Stimulated activated CD4-positive, alpha-beta T cell treated with anti-CD3 and anti-CD28 coated beads, Interleukin-2, amount 100 ng/mL, for 48 hours (primary cell): ENCODE measurements around the gene BTN3A1.
"Not testable (repeated sequence)": the region's sequence is repeated elsewhere in the genome, so short reads cannot be mapped to it uniquely, and the experiment has no call there.

Experiments used
- DNase-seq, 2 donors: peaks; one replicate each; pipeline ENCODE4 v3.0.0-alpha.2; 2020

BTN3A1 gene

DNA sequence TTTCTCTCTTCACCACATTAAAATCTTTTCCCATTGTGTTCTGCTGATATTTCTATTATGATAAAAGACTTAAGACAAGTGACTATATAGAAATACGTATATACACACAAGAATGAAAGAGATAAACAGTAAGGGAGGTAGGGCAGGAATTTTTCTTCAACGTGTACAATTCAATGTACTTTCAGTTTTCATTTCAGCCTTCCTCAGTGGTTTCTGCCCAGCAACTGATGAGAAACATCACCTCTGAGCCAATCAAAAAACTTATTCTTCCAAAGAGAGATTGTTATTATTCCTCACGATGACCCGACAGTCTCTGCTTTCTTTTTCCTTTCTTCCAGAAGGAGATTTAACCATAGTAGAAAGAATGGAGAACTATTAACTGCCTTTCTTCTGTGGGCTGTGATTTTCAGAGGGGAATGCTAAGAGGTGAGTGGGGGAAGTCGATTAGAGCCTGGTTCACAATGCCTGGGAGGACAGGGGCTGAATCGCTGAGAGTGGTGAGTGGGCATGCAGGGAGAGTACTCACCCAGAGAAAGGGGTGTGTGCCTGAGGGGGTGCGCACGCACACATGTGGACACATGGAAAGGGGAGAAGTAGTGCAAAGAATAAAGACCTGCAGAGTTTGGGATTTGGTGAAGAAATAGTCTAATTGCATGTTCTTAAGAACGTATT lies at the start of gene BTN3A1:
TSS of gene BTN3A1 (plus strand) at position 289 of the 672 bp plus-strand sequence. CDS start 3,289 bp downstream, outside the sequence.
- peak; percentile 52 for DNase-seq

DNA sequence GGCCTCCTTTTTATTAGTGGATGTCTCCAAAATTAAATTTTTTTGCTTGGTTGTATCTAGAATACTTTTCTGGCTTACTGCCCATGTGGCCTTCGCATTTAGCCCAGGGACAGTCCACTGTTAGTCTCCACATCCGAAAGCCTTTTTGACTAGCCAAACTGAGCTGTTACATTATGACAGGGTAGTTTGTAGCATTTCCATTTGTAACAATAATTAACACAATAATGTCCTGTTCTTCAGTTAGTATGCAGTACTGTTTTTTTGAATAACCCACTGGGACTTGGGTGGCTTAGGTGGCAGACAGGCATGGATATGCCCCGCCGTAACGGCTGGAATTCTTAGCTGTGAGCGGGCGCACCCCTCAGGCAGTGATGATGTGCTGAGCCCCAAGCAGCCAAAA lies 49.8 kb upstream of the BTN3A1 start:
- no peak for DNase-seq

DNA sequence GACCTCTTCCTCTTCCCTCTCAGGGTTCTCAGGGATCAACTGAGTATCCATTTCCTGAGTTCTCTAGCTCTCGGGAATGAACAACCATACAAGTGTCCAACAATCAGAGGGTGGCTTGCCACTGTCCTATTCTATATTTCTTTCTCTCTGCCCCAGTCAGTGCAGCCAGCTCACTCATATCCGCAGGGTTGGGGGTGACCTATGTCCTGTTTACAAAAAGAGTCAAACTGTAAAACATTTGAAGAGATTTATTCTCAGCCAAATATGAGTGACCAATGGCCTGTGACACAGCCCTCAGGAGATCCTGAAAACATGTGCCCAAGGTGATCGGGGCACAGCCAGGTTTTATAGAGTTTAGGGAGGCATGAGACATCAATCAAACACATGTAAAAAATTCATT lies 47.9 kb upstream of the BTN3A1 start:
- no peak for DNase-seq

DNA sequence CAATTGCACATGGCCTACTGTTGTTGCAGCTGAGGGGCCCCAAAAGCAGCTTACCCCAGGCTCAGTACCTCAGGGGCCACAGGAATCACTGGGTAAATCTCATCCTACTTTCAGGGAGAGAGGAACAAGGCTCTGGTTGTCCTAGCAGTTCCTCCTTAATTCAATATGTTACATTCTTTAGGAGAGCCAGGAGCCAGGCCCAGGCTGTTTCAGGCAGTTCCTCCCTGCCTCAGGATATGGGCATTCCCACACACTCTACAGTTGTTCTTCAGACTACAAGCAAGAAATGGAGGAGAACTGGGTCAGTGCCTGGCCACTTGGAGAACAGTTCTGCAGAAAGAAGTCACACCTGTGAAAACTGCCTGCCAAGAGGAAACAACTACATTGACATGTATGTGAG lies 46.7 kb upstream of the BTN3A1 start:
- no peak for DNase-seq

DNA sequence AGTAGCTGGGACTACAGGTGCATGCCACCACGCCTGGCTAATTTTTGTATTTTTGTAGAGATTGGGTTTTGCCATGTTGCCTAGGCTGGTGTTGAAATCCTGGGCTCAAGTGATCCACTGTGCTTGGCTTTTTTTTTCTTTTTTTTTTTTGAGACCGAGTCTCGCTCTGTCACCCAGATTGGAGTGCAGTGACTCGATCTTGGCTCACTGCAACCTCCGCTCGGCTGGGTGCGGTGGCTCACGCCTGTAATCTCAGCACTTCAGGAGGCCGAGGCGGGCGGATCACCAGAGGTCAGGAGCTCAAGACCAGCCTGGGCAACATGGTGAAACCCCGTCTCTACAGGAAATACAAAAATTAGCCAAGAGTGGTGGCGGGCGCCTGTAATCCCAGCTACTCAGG lies 44.5 kb upstream of the BTN3A1 start:
- DNase-seq, result not testable (repeated sequence)

DNA sequence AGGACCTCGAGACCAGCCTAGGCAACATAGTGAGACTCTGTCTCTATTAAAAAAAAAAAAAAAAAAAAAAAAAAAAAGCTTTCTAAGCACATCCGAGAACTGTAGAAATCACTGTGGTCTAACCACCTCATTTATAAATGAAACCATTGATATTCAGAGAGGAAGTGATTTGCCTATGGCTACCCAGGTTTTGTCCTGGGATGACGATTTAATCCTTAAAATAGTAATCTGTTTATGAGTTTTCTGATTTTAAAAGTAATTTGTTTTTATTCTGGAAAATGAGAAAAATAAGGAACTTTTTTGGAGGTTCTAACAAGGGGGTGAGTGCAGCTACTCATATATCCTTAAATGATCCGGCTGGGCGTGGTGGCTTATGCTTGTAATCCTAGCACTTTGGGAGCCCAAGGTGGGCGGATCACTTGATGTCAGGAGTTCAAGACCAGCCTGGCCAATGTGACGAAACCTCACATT lies 43.5 kb upstream of the BTN3A1 start:
- no peak for DNase-seq

DNA sequence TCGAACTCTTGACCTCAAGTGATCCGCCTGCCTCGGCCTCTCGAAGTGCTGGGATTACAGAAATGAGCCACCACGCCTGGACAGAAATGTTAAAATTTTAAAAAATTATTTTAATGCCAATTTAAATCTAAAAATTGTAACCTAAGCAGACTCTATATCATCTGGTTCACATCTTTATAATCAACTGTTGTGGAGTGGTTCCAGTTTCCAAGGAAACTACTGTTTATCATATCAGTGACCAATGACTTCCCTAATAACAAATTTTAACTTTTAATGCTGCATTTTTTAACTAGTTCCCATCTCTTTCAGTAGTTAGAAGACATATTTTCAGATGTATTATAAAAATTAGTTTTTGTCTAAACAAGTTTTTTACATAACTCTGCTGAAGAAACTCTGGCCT lies 42.3 kb upstream of the BTN3A1 start:
- no peak for DNase-seq

DNA sequence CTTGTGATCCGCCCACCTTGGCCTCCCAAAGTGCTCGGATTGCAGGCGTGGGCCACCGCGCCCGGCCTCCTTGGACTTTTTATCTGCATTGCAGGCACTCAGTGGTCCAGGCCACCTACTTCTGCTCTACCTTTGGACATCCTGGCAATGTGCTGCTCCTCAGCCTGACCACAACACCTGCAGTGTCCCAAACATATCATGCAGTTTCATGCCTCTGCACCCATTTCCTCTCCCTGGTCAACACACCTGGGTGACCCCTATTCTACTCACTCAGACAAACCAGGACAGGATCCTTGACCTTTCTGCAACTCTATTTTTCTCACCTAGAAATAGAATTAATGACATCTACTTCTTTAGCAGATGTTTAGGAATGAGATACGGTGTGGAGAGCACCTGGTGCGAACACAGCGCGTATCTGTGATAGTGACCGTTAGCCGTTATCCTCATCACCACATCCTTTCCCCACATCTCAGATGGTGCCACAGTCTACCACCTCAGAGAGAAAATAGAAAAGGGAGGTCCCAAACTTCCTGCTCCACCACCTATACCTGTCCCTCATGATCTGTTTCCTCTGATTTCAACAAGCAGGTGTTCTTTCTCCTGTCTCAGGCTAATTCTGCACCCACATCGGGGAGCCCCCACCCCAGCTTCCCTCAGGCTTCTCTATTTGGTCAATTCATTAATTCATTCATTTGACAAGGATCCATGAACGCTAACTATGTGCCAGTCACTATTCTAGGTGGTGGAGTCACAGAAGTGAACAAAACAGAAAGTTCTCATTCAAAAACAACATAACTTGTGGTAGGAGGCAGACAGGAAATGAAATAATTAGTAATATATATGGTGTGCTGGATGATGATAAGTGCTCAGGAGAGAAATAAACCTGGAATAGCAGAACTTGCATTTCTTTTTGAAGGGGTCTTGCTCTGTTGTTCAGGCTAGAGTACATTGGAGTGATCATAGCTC lies 41.3 kb upstream of the BTN3A1 start:
- DNase-seq, result no peak

DNA sequence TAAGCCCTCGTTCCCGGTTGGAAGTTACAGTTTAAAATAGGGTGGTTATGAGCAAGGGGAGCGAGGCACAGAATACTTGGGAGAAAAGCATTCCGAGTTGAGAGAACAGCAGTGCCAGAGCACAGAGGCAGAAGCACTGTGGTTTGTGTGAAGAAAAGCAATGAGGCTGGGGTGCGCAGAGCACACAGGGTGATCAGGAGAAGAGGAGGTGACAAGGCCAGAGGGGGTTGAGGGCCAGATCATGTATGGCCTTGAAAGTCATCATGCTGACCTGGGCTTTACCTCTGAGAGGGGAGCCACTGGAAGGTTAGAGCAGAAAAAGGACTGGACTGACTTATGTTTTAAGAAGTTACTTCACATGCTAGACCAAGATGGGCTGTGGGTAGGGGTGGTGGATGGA lies 40.5 kb upstream of the BTN3A1 start:
- no peak for DNase-seq

DNA sequence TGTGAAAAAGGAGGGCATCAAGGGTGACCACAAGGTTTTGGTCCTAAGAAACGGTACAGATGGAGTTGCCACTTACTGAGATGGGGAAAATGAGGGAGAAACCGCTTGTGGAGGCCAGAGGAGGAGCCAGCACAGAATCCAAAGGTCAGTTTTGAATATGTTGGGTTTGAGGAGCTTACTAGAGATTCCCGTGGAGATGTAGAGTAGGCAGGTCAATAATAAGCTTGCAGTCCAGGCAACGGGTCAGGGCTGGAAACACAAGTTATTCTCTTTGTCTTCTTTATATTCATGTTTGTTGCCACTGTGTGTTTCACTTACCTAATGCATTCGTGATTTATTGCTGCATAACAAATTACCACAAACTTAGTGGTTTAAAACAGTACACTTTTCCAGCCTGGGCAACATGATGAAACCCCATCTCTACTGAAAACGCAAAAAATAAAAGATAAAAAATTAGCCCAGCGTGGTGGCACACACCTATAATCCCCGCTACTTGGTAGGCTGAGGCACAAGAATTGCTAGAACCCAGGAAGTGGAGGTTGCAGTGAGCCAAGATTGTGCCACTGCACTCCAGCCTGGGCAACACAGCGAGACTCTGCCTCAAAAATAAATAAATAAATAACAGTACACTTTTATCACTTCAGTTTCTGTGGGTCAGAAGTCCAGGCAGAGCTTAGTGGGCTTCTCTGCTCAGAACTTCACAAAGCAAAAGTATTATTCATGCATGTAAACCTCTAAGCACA lies 39.8 kb upstream of the BTN3A1 start:
- no peak for DNase-seq

DNA sequence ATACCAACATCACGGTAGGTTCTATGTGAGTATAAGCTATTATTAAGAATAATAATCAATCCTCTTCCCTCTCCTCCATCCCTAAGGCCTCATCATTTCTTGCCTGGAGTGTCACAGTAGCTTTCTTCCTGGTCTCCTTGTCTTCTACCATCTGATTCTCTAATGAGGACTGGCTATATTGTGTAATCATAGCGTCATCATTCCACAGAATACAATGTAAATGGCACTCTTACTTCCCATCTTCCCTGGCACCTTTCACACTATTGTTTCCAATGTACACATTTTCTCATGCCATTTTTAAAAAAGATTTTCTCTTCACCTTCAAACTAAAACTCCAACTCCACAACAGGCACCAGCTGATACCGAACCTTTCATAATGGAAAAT lies 39.2 kb upstream of the BTN3A1 start:
- DNase-seq, result no peak

DNA sequence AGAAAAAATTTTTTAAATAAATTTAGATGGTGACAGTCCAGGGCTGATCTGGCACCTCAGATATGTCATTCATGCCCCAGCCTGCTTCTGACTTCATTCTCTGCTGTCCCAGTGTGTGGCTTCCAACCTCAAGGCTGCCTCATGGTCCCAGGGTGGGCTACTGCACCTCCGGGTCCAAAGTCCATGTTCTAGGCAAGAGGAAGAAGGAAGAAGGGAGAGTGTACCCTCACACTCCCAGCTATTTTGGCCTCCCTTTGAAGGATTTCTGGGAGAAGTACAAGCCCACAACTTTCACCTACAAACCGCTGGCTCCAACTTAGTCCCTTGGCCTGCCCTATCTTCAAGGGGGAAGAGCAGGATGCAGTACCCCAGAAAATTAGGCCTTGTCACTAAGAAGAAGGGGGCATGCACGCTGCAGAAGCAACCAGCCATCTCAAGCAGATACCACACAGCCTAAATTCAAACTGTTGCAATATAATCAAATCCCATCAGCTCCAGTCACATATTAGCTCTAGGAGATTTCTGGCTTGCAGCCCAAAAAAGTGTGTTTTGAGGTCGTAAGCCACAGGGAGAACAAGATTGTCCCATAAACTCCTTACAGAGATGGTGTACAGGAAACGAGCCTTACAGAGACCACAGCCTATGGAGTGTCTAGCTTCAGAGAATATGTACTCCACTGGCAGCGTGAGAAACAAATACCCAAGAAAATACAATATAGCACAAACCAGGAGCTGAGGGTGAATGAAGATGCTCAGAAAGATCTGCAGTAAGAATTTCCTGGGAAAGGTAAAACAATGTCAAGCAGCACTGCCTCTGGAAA lies 38.0 kb upstream of the BTN3A1 start:
- DNase-seq, result no peak

DNA sequence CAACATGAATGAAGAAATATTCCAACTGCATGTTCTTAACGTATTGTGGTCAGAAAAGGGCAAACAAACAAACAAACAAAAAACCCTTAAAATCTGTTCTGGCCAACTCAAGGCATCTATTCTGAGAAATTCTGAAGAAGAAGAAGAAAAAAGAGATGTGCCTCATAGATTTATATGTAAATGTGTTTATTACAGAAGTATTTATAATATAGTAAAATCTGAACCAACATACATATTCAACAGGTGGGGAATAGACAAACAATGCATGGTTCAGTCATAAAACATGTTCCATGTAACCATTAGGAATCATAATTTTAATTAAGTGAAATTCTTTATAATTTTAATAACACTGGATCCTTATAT lies 36.5 kb upstream of the BTN3A1 start:
- DNase-seq, result no peak

DNA sequence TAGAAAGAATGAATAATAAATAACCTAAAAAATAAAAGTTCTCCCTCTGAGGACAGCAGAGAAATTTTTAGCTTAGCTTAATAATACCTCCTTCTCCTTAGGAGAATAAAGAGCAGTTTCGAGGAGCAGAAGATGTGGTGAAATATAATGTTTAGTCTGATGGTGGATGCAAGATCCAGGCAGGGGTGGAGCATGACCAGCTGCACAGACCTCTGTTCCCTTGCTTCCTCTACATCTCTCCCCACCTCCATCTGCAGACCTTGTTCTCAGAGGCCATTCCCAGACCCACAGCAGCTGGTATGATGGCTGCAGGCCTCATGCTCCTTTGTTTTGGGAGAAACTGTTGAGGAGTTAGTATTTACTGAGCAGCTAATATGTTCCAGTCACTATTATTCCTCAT lies 35.6 kb upstream of the BTN3A1 start:
- DNase-seq, result no peak

DNA sequence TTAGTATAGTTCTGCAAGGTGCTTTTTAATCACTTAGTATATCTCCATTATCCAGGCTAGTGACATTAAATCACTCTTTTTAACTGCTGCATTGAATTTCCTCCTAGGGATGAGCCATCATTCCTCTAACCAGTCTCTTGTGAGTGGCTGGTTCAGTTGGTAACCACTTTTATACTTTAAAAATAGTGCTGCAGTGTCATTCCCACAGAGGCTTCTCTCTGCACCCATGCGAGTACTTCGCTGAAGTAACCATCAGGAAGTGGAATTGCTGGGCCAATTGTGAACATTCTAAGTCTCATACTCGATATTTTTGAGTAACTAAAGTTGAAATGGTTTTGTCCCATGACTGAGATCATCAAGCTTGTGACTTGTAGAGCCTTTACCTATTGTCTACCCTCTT lies 35.0 kb upstream of the BTN3A1 start:
- no peak for DNase-seq

DNA sequence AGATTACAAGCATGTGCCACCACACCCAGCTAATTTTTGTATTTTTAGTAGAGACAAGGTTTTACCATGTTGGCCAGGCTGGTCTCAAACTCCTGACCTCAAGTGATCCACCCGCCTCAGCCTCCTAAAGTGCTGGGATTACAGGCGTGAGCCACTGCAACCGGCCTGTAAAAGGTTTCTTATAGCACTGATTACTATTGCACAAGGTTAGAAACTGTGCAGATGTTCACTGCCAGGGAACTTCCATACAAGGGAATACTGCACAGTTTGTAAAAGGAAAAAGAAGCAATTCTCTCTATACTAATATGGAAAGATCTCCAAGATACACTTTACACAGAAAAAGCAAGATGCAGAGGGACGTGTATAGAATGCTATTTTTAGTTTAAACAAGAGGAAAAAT lies 30.3 kb upstream of the BTN3A1 start:
- DNase-seq, result not testable (repeated sequence)

DNA sequence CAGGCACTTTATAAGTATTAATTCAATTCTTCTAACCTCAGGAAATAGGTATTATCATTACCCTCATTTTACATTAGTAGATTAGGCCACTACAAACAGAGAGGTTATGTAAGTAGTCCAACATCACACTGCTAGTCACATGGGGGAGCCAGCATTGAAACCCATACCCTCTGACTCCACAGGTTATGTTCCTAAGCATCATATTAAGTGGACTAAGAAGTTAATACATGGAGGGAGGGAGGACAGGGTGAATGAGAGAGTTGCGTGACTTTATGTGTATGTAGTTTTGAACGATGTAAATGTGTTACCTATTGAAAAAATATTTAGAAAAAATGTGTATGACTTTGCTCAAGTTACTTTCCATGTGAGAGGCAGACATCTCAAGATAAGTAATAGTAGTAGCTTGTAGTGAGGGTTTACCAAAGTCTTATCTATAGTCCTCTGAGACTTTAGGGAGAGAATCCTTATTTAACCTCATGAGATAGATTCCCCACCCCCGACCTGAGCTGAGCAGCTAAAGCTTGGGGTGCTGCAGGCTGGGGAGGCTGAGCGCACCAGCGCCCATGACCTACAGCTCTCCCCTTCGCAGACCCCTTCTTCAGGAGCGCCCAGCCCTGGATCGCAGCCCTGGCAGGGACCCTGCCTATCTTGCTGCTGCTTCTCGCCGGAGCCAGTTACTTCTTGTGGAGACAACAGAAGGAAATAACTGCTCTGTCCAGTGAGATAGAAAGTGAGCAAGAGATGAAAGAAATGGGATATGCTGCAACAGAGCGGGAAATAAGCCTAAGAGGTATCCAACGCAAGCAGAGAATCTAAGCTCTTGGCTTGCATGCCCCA lies 29.5 kb upstream of the BTN3A1 start:
- no peak for DNase-seq

DNA sequence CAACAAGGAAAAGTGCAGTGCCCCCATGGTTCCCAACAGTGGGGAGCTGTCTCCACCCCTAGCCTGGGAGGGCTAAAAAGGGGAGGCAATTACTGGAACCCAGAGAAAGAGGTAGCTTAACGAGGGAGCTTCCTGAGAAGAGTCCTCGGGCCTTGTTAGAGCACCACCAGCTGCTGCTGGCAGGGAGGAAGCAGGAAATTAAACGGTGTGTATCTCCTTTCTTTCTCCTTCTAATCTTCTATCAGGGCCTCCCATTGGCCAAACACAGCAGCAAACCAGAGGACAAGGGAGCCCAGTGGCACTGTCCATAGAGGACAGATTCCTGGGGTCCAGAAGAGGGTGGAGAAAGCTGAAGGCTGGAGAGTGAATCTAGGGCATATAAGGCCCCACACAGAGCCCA lies 26.8 kb upstream of the BTN3A1 start:
- no peak for DNase-seq

DNA sequence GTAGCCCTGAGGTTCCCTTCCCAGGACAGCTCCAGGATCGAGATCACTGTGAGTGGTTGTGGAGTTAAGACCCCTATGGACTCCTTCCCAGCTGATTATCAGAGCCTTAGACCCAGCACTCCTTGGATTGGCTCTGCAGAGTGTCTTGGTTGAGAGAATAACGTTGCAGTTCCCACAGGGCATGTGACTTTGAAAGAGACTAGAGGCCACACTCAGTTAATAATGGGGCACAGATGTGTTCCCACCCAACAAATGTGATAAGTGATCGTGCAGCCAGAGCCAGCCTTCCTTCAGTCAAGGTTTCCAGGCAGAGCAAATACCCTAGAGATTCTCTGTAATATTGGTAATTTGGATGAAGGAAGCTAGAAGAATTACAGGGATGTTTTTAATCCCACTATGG lies 24.4 kb upstream of the BTN3A1 start:
- no peak for DNase-seq

DNA sequence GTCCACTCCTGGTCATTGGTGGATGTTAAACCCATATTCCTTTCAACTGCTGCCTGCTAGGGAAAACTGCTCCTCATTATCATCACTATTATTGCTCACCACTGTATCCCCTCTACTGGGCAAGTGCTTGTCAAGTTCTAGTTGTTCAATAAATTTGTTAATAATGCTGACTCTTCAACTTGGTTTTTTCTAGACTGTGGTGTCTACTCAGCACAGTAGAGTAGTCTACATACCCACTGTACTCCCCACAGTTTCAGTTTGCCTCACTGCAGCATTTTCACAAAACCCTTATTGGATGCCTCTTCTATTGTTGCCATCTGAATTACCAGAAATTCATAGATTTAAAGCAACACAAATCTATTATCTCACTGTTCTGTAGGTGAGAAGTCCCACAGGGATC lies 23.9 kb upstream of the BTN3A1 start:
- DNase-seq, result not testable (repeated sequence)

DNA sequence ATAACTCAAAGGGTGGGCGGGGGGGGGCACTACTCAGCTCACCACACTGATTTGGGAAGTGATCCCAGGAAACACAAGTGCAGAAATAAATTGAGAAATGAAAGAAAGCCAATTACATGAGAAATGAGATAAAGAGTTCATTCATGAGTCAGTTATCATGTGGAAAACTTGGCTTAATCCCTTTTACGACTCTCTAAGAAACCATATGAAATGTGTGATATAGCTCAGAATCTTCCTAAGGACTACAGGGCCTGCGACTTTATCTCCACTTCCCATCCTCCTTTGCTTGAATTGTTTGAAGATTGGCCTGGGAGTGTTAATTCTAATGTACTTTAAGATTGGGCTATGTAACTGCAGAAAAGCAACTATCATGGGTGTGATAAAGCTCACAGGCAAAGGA lies 22.8 kb upstream of the BTN3A1 start:
- no peak for DNase-seq

DNA sequence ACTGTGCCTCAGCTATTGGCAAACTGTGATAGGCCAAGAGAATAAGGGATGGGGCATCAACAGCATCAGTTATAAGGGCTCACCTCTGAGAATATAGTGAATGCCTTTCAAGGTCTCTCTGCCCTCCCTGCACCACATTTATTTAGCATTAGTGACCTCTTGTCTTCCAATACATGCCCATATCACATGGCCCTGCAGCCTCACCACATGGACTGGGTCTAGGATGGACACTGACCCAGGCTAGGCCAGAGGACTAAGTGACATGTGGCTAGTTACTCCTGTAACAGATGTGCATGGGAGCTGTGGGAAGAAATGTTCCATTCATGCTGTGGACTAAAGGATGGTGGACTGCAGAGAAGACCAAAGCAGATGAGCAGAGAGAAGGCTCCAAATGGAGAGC lies 22.3 kb upstream of the BTN3A1 start:
- DNase-seq, result no peak
